Upper lobe of right lung (tissue), 1 donor: ENCODE data around the gene MAN1C1. TPM values are rescaled to one million over a fixed set of nuclear protein-coding genes. Genes with fewer than 3 reads are reported as not detected.

ENCODE experiments used
- ATAC-seq: fragments of 200-7000 bp; cut with Tn5 transposase; one replicate; pipeline ENCODE4 v1.9.1; 2020; ENCODE audit warnings: mild to moderate bottlenecking, moderate library complexity
- DNase-seq: peaks from one replicate; pipeline ENCODE4 v3.0.0-alpha.2; 2020
- H3K27ac ChIP-seq: fragments of 200-600 bp; one replicate; pipeline ENCODE4 v1.8.0; 2022
- H3K27me3 ChIP-seq: fragments of 200-600 bp; one replicate; pipeline ENCODE4 v1.8.0; 2022; ENCODE audit warnings: mild to moderate bottlenecking
- H3K36me3 ChIP-seq: fragments of 200-600 bp; one replicate; pipeline ENCODE4 v1.8.0; 2022
- H3K4me1 ChIP-seq: fragments of 200-600 bp; one replicate; pipeline ENCODE4 v1.8.0; 2022
- H3K4me3 ChIP-seq: fragments of 200-600 bp; one replicate; pipeline ENCODE4 v1.8.0; 2022; ENCODE audit warnings: mild to moderate bottlenecking
- H3K9me3 ChIP-seq: fragments of 200-600 bp; one replicate; pipeline ENCODE4 v1.8.0; 2022
- intact Hi-C: fragments of 100-400 bp; cut with DNase I; formaldehyde crosslinking; loops from one replicate; pipeline ENCODE4 v1.11.0; 2022
- total RNA-seq: library from RNA; stranded (reverse); fragmentation: NEBNext Ultra II Directional; extraction: Animal tissue kit (Norgen Biotek cat#: 25700); gene quantifications from one replicate; pipeline ENCODE4 v1.2.1, GENCODE V29; 2021
- TF ChIP-seq, protein P1 (sequence below): fragments of 200-600 bp; IDR thresholded peaks from one replicate; pipeline ENCODE4 v1.8.0; 2022; ENCODE audit warnings: antibody characterized with exemption
- donor health status: DM: no; HTN: yes; CAD: no; lungs with severe emphysema.

MAN1C1 gene
- total RNA-seq, 1 donor from 2014 or later, result 19.7 TPM

- ATAC-seq, result no peak
Measured at GRCh38 chr1:25766721-25767436, 150.3 kb downstream of the MAN1C1 start.

GRCh38 chr1:25767437-25767770 is 150.8 kb downstream of the MAN1C1 start:
- Histone ChIP-seq H3K4me3 (no peak overlapping the region), H3K9me3 (no peaks in the 10 kb centered on the region), H3K4me1 (peaks cover 15% of the 10 kb centered on the region), H3K27me3 (no peaks in the 10 kb centered on the region), H3K27ac (no peak overlapping the region), H3K36me3 (peaks cover 2% of the 10 kb centered on the region)
- no peak for ATAC-seq
- no peak for DNase-seq
- TF ChIP-seq, protein P1, sequence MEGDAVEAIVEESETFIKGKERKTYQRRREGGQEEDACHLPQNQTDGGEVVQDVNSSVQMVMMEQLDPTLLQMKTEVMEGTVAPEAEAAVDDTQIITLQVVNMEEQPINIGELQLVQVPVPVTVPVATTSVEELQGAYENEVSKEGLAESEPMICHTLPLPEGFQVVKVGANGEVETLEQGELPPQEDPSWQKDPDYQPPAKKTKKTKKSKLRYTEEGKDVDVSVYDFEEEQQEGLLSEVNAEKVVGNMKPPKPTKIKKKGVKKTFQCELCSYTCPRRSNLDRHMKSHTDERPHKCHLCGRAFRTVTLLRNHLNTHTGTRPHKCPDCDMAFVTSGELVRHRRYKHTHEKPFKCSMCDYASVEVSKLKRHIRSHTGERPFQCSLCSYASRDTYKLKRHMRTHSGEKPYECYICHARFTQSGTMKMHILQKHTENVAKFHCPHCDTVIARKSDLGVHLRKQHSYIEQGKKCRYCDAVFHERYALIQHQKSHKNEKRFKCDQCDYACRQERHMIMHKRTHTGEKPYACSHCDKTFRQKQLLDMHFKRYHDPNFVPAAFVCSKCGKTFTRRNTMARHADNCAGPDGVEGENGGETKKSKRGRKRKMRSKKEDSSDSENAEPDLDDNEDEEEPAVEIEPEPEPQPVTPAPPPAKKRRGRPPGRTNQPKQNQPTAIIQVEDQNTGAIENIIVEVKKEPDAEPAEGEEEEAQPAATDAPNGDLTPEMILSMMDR, result no peak
- intact Hi-C loops, result no loop called here

More at GRCh38 chr1:25766721-25767436, 150.3 kb downstream of the MAN1C1 start:
- Histone ChIP-seq H3K4me3 (no peak overlapping the region), H3K9me3 (no peaks in the 10 kb centered on the region), H3K36me3 (no peaks in the 10 kb centered on the region), H3K4me1 (peaks cover 15% of the 10 kb centered on the region), H3K27me3 (no peaks in the 10 kb centered on the region), H3K27ac (no peak overlapping the region)
- intact Hi-C loops, result no loop called here
- TF ChIP-seq, protein P1, result no peak
- DNase-seq, result no peak

GRCh38 chr1:25768999-25769398 is 152.4 kb downstream of the MAN1C1 start:
- no peak for ATAC-seq
- Histone ChIP-seq H3K36me3 (peaks cover 6% of the 10 kb centered on the region), H3K9me3 (no peaks in the 10 kb centered on the region), H3K4me3 (no peak overlapping the region), H3K27ac (no peak overlapping the region), H3K27me3 (no peaks in the 10 kb centered on the region), H3K4me1 (peaks cover 15% of the 10 kb centered on the region)
- intact Hi-C loops, result no loop called here
- DNase-seq, result no peak
- TF ChIP-seq, protein P1, result no peak

GRCh38 chr1:25769625-25770383 is 153.2 kb downstream of the MAN1C1 start:
- Histone ChIP-seq H3K4me1 (peaks cover 15% of the 10 kb centered on the region), H3K36me3 (peaks cover 6% of the 10 kb centered on the region), H3K27ac (no peak overlapping the region), H3K27me3 (no peaks in the 10 kb centered on the region), H3K9me3 (no peaks in the 10 kb centered on the region), H3K4me3 (no peak overlapping the region)
- no peak for ATAC-seq
- TF ChIP-seq, protein P1, result no peak
- intact Hi-C loops, result no loop called here
- DNase-seq, result no peak

DNA sequence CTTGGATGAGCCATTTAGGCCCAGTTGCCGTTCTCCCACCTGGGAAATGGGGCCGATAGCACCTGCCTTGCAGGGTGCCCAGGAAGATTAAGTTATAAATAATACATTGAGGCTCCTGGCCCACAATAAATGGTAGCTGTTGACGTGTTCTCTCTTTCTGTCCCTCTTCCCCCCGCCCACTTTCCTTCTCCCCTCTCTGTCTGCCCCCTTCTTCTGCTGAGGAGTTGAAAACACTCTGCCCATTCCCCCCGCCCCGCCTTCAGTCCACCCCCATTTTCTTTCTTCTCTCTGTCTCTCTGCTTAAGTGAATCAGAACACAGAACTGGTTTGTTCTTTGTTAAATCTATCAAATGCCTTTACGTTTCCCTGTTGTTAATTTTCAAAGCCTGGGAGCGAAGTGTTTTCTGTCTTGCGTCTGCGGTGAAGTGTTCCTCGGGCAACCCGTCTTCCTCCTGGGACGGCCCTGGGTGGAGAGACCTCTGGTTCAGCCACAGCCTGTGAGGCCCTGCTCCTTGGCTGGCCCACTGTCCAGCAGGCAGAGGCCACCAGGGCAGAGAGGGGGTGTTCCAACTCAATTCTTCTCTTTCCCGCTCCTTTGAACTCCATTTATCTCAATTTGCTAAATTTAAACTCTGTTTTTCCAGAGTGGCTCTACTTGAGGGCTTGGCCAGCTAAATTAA is 154.1 kb downstream of the MAN1C1 start:
- ATAC-seq, result no peak

More for the DNA sequence above, 154.1 kb downstream of the MAN1C1 start:
- H3K9me3 ChIP-seq, result no peaks in the 10 kb centered on the region
- H3K27me3 ChIP-seq, result no peaks in the 10 kb centered on the region
- intact Hi-C loops, result no loop called here
- peaks cover 19% of the 10 kb centered on the region for H3K4me1 ChIP-seq
- H3K4me3 ChIP-seq, result no peak overlapping the region
- peaks cover 6% of the 10 kb centered on the region for H3K36me3 ChIP-seq
- H3K27ac ChIP-seq, result no peak overlapping the region
- TF ChIP-seq, protein P1, result no peak
- no peak for DNase-seq
